GM21367 (cell line): Measurements from ENCODE around the gene TCEANC.
A peak's percentile ranks its signal among the peaks of the same experiment; 100 is the strongest.
"Not testable (repeated sequence)": the region's sequence is repeated elsewhere in the genome, so short reads cannot be mapped to it uniquely, and the experiment has no call there.

Source experiments
- ATAC-seq: cut with Tn5 transposase; IDR thresholded peaks from one replicate; pipeline ENCODE4 v1.9.1; 2021; ENCODE audit not compliant: unreplicated experiment

The TCEANC gene

GRCh38 chrX:13652850-13653693 lies at the start of gene TCEANC:
TCEANC (plus strand) TSS chrX:13653141; CDS start chrX:13662509, 9,368 bp downstream.
- peak; percentile 88 for ATAC-seq

GRCh38 chrX:13605611-13606010 lies 47.3 kb upstream of the TCEANC start:
- no peak for ATAC-seq

- ATAC-seq = no peak
Observed at GRCh38 chrX:13607331-13607995, 45.5 kb upstream of the TCEANC start.

GRCh38 chrX:13607996-13608365 lies 45.0 kb upstream of the TCEANC start:
- no peak for ATAC-seq

- no peak for ATAC-seq
Observed at GRCh38 chrX:13614154-13614553, 38.8 kb upstream of the TCEANC start.

GRCh38 chrX:13620207-13620606 lies 32.7 kb upstream of the TCEANC start:
- no peak for ATAC-seq

GRCh38 chrX:13622401-13622964 lies 30.5 kb upstream of the TCEANC start:
- ATAC-seq = no peak

GRCh38 chrX:13627306-13627705 lies 25.6 kb upstream of the TCEANC start:
- ATAC-seq = no peak

- ATAC-seq = not testable (repeated sequence)
Observed at GRCh38 chrX:13637224-13637623, 15.7 kb upstream of the TCEANC start.

- no peak for ATAC-seq
Observed at GRCh38 chrX:13638021-13638420, 14.9 kb upstream of the TCEANC start.

GRCh38 chrX:13638826-13639225 lies 14.1 kb upstream of the TCEANC start:
- ATAC-seq = no peak

GRCh38 chrX:13641684-13642083 lies 11.3 kb upstream of the TCEANC start:
- ATAC-seq = not testable (repeated sequence)

- no peak for ATAC-seq
Observed at GRCh38 chrX:13645464-13646153, 7.3 kb upstream of the TCEANC start.

GRCh38 chrX:13646154-13646549 lies 6.8 kb upstream of the TCEANC start:
- no peak for ATAC-seq

- no peak for ATAC-seq
Observed at GRCh38 chrX:13647709-13648212, 5.2 kb upstream of the TCEANC start.

GRCh38 chrX:13648336-13648735 lies 4.6 kb upstream of the TCEANC start:
- ATAC-seq = not testable (repeated sequence)

GRCh38 chrX:13649838-13650237 lies 3.1 kb upstream of the TCEANC start:
- ATAC-seq = no peak

- ATAC-seq = no peak
Observed at GRCh38 chrX:13650318-13650717, 2.6 kb upstream of the TCEANC start.

GRCh38 chrX:13651150-13651549 lies 1.8 kb upstream of the TCEANC start:
- no peak for ATAC-seq

- ATAC-seq = no peak
Observed at GRCh38 chrX:13652287-13652793, 601 bp upstream of the TCEANC start.

- no peak for ATAC-seq
Observed at GRCh38 chrX:13654116-13654515, 1.2 kb downstream of the TCEANC start.
